Heart right ventricle (tissue), 16 donors: Measurements from ENCODE around the gene WAPL. TPM values are rescaled to one million over a fixed set of nuclear protein-coding genes. Genes with fewer than 3 reads are reported as not detected.
A peak's percentile ranks its signal among the peaks of the same experiment; 100 is the strongest.

ENCODE experiments used
- ATAC-seq, 8 donors: fragments of 200-7000 bp; cut with Tn5 transposase; one replicate each; pipeline ENCODE4 v1.9.1; 2020; ENCODE audit warnings: mild to moderate bottlenecking in 8 of 8, moderate library complexity in 8 of 8, moderate number of reproducible peaks in 1 of 8
- DNase-seq, 2 donors: peaks; one replicate each; pipeline ENCODE4 v3.0.0-alpha.2; 2020
- H3K27ac ChIP-seq, 10 donors: fragments of 200-600 bp; sonication (generic) in 2 of 10; one replicate each; pipeline versions ENCODE4 v1.5.0 to v1.8.0; 2020 to 2022; ENCODE audit warnings: mild to moderate bottlenecking in 3 of 10
- H3K27me3 ChIP-seq, 7 donors: fragments of 200-600 bp; one replicate each; pipeline ENCODE4 v1.8.0; 2021 to 2022; ENCODE audit warnings: mild to moderate bottlenecking in 2 of 7
- H3K36me3 ChIP-seq, 9 donors: fragments of 200-600 bp; sonication (generic) in 1 of 9; one replicate each; pipeline versions ENCODE4 v1.5.0 to v1.8.0; 2020 to 2022; ENCODE audit warnings: mild to moderate bottlenecking in 2 of 9
- H3K4me1 ChIP-seq, 9 donors: fragments of 200-600 bp; sonication (generic) in 1 of 9; one replicate each; pipeline versions ENCODE4 v1.5.0 to v1.8.0; 2020 to 2022; ENCODE audit warnings: mild to moderate bottlenecking in 4 of 9
- H3K4me3 ChIP-seq, 10 donors: fragments of 200-600 bp; sonication (generic) in 2 of 10; one replicate each; pipeline versions ENCODE4 v1.5.0 to v1.8.0; 2020 to 2022; ENCODE audit warnings: mild to moderate bottlenecking in 7 of 10, moderate library complexity in 2 of 10
- H3K9me3 ChIP-seq, 11 donors: fragments of 200-600 bp in 10 of 11; sonication (generic) in 2 of 11; one replicate each; pipeline versions ENCODE4 v1.5.0 to v1.8.0; 2013 to 2022; ENCODE audit warnings: mild to moderate bottlenecking in 2 of 11, control low read depth in 1 of 11, moderate library complexity in 1 of 11
- WGBS, 2 donors: extraction: QIAGEN DNeasy Blood & Tissue Kit; methylation state at CpG; one replicate each; pipeline ENCODE4 v1.1.7; 2013; ENCODE audit warnings: inconsistent platforms in 1 of 2; 5-methylcytosine and 5-hydroxymethylcytosine counted together
- intact Hi-C, 10 donors: fragments of 100-400 bp; cut with DNase I; formaldehyde crosslinking; loops; one replicate each; pipeline versions ENCODE4 v1.11.1 to v1.14.2; 2022
- polyA plus RNA-seq, 2 donors: library from polyadenylated mRNA; stranded (reverse); fragments of 200-250 nt; gene quantifications; one replicate each; pipeline ENCODE4 v1.2.3, GENCODE V29; 2013
- total RNA-seq, 10 donors: library from RNA; stranded (reverse); fragmentation: NEBNext Ultra II Directional in 3 of 10; extraction: Animal tissue kit (Norgen Biotek cat#: 25700) in 3 of 10; gene quantifications; one replicate each; pipeline versions ENCODE4 v1.2.1 to v1.2.4, GENCODE V29; 2021 to 2023
- TF ChIP-seq, protein P1 (sequence below), 9 donors: fragments of 200-600 bp; sonication (generic) in 2 of 9; IDR thresholded peaks; one replicate each; pipeline versions ENCODE4 v1.5.0 to v1.8.0; 2021 to 2022; ENCODE audit warnings: antibody characterized with exemption in 9 of 9, mild to moderate bottlenecking in 5 of 9, moderate library complexity in 1 of 9
- donor health status: Arrhythmogenic right ventricular cardiomyopathy.
- donor health status: ischemic (EF 13 %, LVEDD 7.1; RV severe dilation, severe dysfunction).
- donor health status: healthy with polysubstance abuse.
- donor health status: DM: no; HTN: yes; CAD: no.
- donor health status: DM: no; HTN: no; CAD: no.
- donor health status: ischemic (EF 25% LVEDD 6.9; RV normal size, moderate dysfunction).
- donor health status: ischemic (EF 25% LVEDD 5.7; RV mildly dilated, moderate dysfunction).
- donor health status: healthy.
- donor health status: DM: yes; HTN: yes; CAD: no.
- donor health status: Ischemic cardiomyopathy.
- donor health status: ischemic (EF 35%, LVEDD 5.7; RV mildly dilated, moderate dysfunction).
- donor health status: nonischemic (EF 11% LVEDD 7.7; RV severe dilation, severe dysfunction).
- donor health status: DM: yes; HTN: yes; CAD: no.
- donor health status: PGD.
- donor health status: ischemic (EF 29% LVEDD 5.4; RV normal size, mild dysfunction).
- donor health status: nonischemic (EF 23%, LVEDD 6.1; RV moderate dilation, normal function).

Gene WAPL
- total and polyA plus RNA-seq, 12 donors: 10.0 to 29.5 (median 23.4) TPM

DNA sequence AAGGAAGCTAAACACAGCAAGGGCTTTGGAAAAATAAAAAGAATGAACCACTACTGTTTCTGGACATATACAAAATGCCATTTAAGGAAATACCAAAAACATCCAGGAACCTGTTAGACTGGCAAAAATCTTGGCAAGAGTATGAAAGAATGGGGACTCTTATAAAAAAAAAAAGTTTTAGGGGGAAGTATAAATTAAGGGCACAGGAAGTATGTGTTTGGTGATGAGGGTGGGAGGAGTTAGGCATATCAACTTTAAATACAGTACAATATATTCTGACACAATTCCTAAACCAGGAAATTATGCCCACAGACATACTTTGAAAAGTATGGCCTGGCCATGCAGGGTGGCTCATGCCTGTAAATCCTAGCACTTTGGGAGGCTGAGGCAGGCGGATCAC lies 74.2 kb downstream of the WAPL start:
- Histone ChIP-seq H3K27ac (peak overlapping the region in 1 of 10 donors; percentile 16), H3K4me3 (no peak overlapping the region), H3K4me1 (peaks cover 0 to 35% (median 0%) of the 10 kb centered on the region in 9 donors), H3K9me3 (no peaks in the 10 kb centered on the region), H3K36me3 (peaks cover 0 to 98% (median 56%) of the 10 kb centered on the region in 9 donors), H3K27me3 (no peaks in the 10 kb centered on the region)
- intact Hi-C loops: no loop called here
- no peak for ATAC-seq
- DNase-seq: no peak
- TF ChIP-seq, protein P1, sequence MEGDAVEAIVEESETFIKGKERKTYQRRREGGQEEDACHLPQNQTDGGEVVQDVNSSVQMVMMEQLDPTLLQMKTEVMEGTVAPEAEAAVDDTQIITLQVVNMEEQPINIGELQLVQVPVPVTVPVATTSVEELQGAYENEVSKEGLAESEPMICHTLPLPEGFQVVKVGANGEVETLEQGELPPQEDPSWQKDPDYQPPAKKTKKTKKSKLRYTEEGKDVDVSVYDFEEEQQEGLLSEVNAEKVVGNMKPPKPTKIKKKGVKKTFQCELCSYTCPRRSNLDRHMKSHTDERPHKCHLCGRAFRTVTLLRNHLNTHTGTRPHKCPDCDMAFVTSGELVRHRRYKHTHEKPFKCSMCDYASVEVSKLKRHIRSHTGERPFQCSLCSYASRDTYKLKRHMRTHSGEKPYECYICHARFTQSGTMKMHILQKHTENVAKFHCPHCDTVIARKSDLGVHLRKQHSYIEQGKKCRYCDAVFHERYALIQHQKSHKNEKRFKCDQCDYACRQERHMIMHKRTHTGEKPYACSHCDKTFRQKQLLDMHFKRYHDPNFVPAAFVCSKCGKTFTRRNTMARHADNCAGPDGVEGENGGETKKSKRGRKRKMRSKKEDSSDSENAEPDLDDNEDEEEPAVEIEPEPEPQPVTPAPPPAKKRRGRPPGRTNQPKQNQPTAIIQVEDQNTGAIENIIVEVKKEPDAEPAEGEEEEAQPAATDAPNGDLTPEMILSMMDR (IDR thresholded peaks at IDR 0.05): no peak
- WGBS, 2 donors: 100% methylated on average over 1 of the region's 1 CpG

DNA sequence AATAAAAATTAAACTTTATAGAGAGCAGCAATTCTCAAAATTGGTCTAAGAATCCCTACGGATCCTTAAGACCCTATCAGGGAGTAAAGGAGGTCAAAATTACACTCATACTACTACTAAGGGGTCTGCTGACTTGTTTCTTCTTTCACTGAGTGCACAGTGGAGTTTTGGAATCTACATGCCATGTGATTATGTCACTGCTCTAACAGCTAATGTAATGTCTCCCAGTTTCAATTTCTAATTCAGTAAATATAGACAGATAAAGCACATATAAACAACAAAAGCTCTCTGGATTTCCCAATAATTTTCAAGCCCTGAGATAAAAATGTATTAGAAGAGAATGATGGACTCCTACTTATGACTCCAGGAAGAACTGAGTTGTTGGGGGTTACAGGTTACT lies 74.6 kb downstream of the WAPL start:
- Histone ChIP-seq H3K27me3 (no peaks in the 10 kb centered on the region), H3K9me3 (no peaks in the 10 kb centered on the region), H3K4me3 (no peak overlapping the region), H3K36me3 (peaks cover 0 to 98% (median 56%) of the 10 kb centered on the region in 9 donors), H3K27ac (peak overlapping the region in 1 of 10 donors; percentile 16), H3K4me1 (peaks cover 0 to 35% (median 0%) of the 10 kb centered on the region in 9 donors)
- no peak for DNase-seq
- TF ChIP-seq, protein P1 (IDR thresholded peaks at IDR 0.05): no peak
- 86 to 88% methylated on average over 1 of the region's 1 CpG for WGBS, 2 donors
- no peak for ATAC-seq
- intact Hi-C loops: no loop called here

DNA sequence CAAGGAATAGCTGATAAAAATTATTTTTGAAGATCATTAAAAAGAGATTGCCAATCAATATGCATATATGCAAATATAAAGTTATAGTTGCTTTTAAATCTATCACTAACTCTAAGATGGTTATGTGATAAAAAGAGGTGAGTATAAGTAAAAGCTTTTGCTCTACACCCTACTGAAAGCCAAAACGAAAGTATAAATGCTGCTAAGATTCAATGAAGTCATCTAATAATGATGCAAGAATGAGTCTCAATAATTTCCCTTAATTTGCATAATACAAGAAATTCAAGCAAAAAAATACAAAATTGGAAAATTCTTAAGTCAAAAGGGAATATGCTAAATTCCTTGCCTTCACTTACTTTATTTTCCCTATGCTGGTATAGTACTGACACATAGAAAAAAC lies 75.2 kb downstream of the WAPL start:
- H3K36me3 ChIP-seq: peaks cover 0 to 98% (median 56%) of the 10 kb centered on the region in 9 donors
- WGBS, 2 donors: 80 to 97% methylated on average over 1 of the region's 1 CpG

DNA sequence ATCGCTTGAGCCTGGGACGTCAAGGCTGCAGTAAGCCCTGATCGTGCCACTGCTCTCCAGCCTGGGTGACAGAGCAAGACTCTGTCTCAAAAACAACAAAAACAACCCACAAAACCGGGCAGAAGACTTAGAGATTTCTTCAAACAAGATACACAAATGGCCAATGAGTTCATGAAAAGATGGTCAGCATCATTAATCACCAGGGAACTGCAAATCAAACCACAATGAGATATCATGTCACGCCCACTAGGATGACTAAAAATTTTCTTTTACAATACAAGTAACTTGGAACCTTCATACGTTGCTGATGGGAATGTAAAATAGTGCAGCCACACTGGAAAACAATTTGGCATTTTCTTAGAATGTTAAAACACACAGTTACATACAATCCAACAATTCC lies 77.7 kb downstream of the WAPL start:
- no peaks in the 10 kb centered on the region for H3K27me3 ChIP-seq
- intact Hi-C loops: no loop called here
- H3K36me3 ChIP-seq: peaks cover 0 to 98% (median 41%) of the 10 kb centered on the region in 9 donors
- TF ChIP-seq, protein P1 (IDR thresholded peaks at IDR 0.05): no peak
- H3K9me3 ChIP-seq: no peaks in the 10 kb centered on the region
- no peak overlapping the region for H3K4me3 ChIP-seq
- peaks cover 0 to 48% (median 0%) of the 10 kb centered on the region in 9 donors for H3K4me1 ChIP-seq
- WGBS, 2 donors: 73 to 79% methylated on average over 6 of the region's 6 CpGs
- no peak for DNase-seq
- no peak overlapping the region for H3K27ac ChIP-seq
- no peak for ATAC-seq

More for the DNA sequence above, 75.2 kb downstream of the WAPL start:
- Histone ChIP-seq H3K27me3 (no peaks in the 10 kb centered on the region), H3K4me1 (peaks cover 0 to 39% (median 0%) of the 10 kb centered on the region in 9 donors), H3K27ac (no peak overlapping the region), H3K9me3 (no peaks in the 10 kb centered on the region), H3K4me3 (no peak overlapping the region)
- intact Hi-C loops: no loop called here
- no peak for DNase-seq
- no peak for ATAC-seq
- TF ChIP-seq, protein P1 (IDR thresholded peaks at IDR 0.05): no peak
